ENCODE measurements around the gene OR5P2. TPM values are rescaled to one million over a fixed set of nuclear protein-coding genes. Genes with fewer than 3 reads are reported as not detected.
"Not testable (repeated sequence)": the region's sequence is repeated elsewhere in the genome, so short reads cannot be mapped to it uniquely, and the experiment has no call there.

Gene OR5P2
- under 1 TPM in 1 of 4 donors, not detected in 3; 0.05 TPM for polyA plus RNA-seq (ENCODE audit: insufficient read length in 4 of 4)

GRCh38 chr11:7796842-7797241 lies at the start of gene OR5P2:
Gene OR5P2 (minus strand): TSS chr11:7796942. CDS start chr11:7796942, 0 bp downstream.
- no peak for DNase-seq (ENCODE audit: low read depth in 4 of 4, low spot score in 3 of 4)

- DNase-seq (ENCODE audit: low read depth in 4 of 4, low spot score in 3 of 4) = no peak
Observed at GRCh38 chr11:7846003-7846402, 49.3 kb upstream of the OR5P2 start.

GRCh38 chr11:7844986-7845385 lies 48.2 kb upstream of the OR5P2 start:
- no peak for DNase-seq (ENCODE audit: low read depth in 4 of 4, low spot score in 3 of 4)

GRCh38 chr11:7844521-7844920 lies 47.8 kb upstream of the OR5P2 start:
- DNase-seq (ENCODE audit: low read depth in 4 of 4, low spot score in 3 of 4) = no peak

- no peak for DNase-seq (ENCODE audit: low read depth in 4 of 4, low spot score in 3 of 4)
Observed at GRCh38 chr11:7840578-7840977, 43.8 kb upstream of the OR5P2 start.

- DNase-seq (ENCODE audit: low read depth in 4 of 4, low spot score in 3 of 4) = no peak
Observed at GRCh38 chr11:7833527-7833926, 36.8 kb upstream of the OR5P2 start.

- DNase-seq (ENCODE audit: low read depth in 4 of 4, low spot score in 3 of 4) = no peak
Observed at GRCh38 chr11:7830740-7831139, 34.0 kb upstream of the OR5P2 start, which contains the start of gene OR5P3. Gene OR5P3 (minus strand): TSS chr11:7830840.

GRCh38 chr11:7826324-7826723 lies 29.6 kb upstream of the OR5P2 start:
- DNase-seq (ENCODE audit: low read depth in 4 of 4, low spot score in 3 of 4) = no peak

GRCh38 chr11:7820417-7820816 lies 23.7 kb upstream of the OR5P2 start:
- not testable (repeated sequence) for DNase-seq (ENCODE audit: low read depth in 4 of 4, low spot score in 3 of 4)

GRCh38 chr11:7814897-7815296 lies 18.2 kb upstream of the OR5P2 start:
- DNase-seq (ENCODE audit: low read depth in 4 of 4, low spot score in 3 of 4) = not testable (repeated sequence)

GRCh38 chr11:7810301-7810700 lies 13.6 kb upstream of the OR5P2 start:
- DNase-seq (ENCODE audit: low read depth in 4 of 4, low spot score in 3 of 4) = not testable (repeated sequence)

- DNase-seq (ENCODE audit: low read depth in 4 of 4, low spot score in 3 of 4) = no peak
Observed at GRCh38 chr11:7793233-7793632, 3.5 kb downstream of the OR5P2 start.

- DNase-seq (ENCODE audit: low read depth in 4 of 4, low spot score in 3 of 4) = no peak
Observed at GRCh38 chr11:7787239-7787638, 9.5 kb downstream of the OR5P2 start.

GRCh38 chr11:7775689-7776088 lies 21.1 kb downstream of the OR5P2 start:
- no peak for DNase-seq (ENCODE audit: low read depth in 4 of 4, low spot score in 3 of 4)

GRCh38 chr11:7764301-7764700 lies 32.4 kb downstream of the OR5P2 start:
- DNase-seq (ENCODE audit: low read depth in 4 of 4, low spot score in 3 of 4) = not testable (repeated sequence)

- DNase-seq (ENCODE audit: low read depth in 4 of 4, low spot score in 3 of 4) = no peak
Observed at GRCh38 chr11:7759010-7759409, 37.7 kb downstream of the OR5P2 start.

GRCh38 chr11:7749456-7749855 lies 47.3 kb downstream of the OR5P2 start:
- no peak for DNase-seq (ENCODE audit: low read depth in 4 of 4, low spot score in 3 of 4)

Other genes with a start within 250 kb of the OR5P2 start
- gene CYB5R2, start 123.4 kb downstream of the OR5P2 start, polyA plus RNA-seq (ENCODE audit: insufficient read length in 4 of 4) = 10 to 100 TPM; 27.0 to 31.4 (median 28.1) TPM
- gene OVCH2, start 90.5 kb downstream of the OR5P2 start, polyA plus RNA-seq (ENCODE audit: insufficient read length in 4 of 4) = 1 to 10 TPM; 5.6 to 7.1 (median 6.5) TPM
- not detected for gene OR5P3, start 33.9 kb upstream of the OR5P2 start, polyA plus RNA-seq (ENCODE audit: insufficient read length in 4 of 4)
- gene OR10A6, start 134.3 kb upstream of the OR5P2 start, polyA plus RNA-seq (ENCODE audit: insufficient read length in 4 of 4) = under 1 TPM in 1 of 4 donors, not detected in 3; 0.03 TPM
- gene OR10A3, start 144.8 kb upstream of the OR5P2 start, polyA plus RNA-seq (ENCODE audit: insufficient read length in 4 of 4) = under 1 TPM in 1 of 4 donors, not detected in 3; 0.04 TPM
- under 1 TPM in 1 of 4 donors, not detected in 3; 0.13 TPM for gene NLRP10, start 168.5 kb upstream of the OR5P2 start, polyA plus RNA-seq (ENCODE audit: insufficient read length in 4 of 4)
- gene EIF3F, start 190.4 kb upstream of the OR5P2 start, polyA plus RNA-seq (ENCODE audit: insufficient read length in 4 of 4) = 100 to 1,000 TPM; 314 to 357 (median 332) TPM